K562 (cell line): ENCODE results near the gene DTX1. TPM values are rescaled to one million over a fixed set of nuclear protein-coding genes. Genes with fewer than 3 reads are reported as not detected.

Experiments used
- ATAC-seq: fragments of 200-7000 bp; cut with Tn5 transposase; 3 replicates; pipeline ENCODE4 v1.9.1; 2020; ENCODE audit warnings: moderate library complexity
- BruUV-seq: library from RNA; stranded (reverse); fragments of 400-500 nt; replicated peaks from 2 replicates; lab custom pipeline; 2021; lab: Mats Ljungman, UMichigan
- CTCF ChIA-PET: fragments of 300-600 bp; formaldehyde crosslinking; extraction: SDS; loops from one replicate; lab custom pipeline; 2021; ENCODE audit warnings: low intra/inter-chr PET ratio; lab: Yijun Ruan, JAX
- POLR2A ChIA-PET: fragments of 300-600, 350-650 bp; sonication (Branson Sonifier 250); formaldehyde crosslinking; extraction: SDS; loops from one replicate; lab custom pipeline; 2021; ENCODE audit warnings: antibody characterized with exemption, inconsistent platforms; lab: Yijun Ruan, JAX
- DNase-seq, 4 experiments: peaks; one replicate each; pipeline versions ENCODE4 v3.0.0 to v3.0.0-alpha.2; 2011 to 2018; ENCODE audit warnings: low spot score in 3 of 4, mixed read lengths in 3 of 4; ENCODE audit errors: extremely low read depth in 1 of 4
- FAIRE-seq: peaks from 2 replicates; lab custom pipeline; 2011; peaks lifted over from hg19 to GRCh38; lab: Jason Lieb, UNC
- H2AFZ ChIP-seq: 2 replicates; pipeline ENCODE4 v1.6.0; 2011; ENCODE audit warnings: low read depth, low read length, control low read depth, inconsistent platforms
- H3K27ac ChIP-seq: fragments of 200-600 bp; 3 replicates; pipeline ENCODE4 v1.8.0; 2011; ENCODE audit warnings: low read depth, mild to moderate bottlenecking, control low read depth, inconsistent platforms, low read length, moderate library complexity, mixed read lengths; ENCODE audit errors: extremely low read depth
- H3K27me3 ChIP-seq, 2 experiments: fragments of 300-600 bp in 1 of 2; 2 replicates in 1 of 2; 3 replicates in 1 of 2; pipeline versions ENCODE4 v1.6.0 to v1.8.0; 2011; ENCODE audit warnings: inconsistent platforms in 2 of 2, low read length in 2 of 2, mild to moderate bottlenecking in 1 of 2, mixed read lengths in 1 of 2, moderate library complexity in 1 of 2; ENCODE audit not compliant: control insufficient read depth in 2 of 2, insufficient read depth in 2 of 2
- H3K36me3 ChIP-seq: fragments of 300-600 bp; 3 replicates; pipeline ENCODE4 v1.8.0; 2011; ENCODE audit warnings: mild to moderate bottlenecking, low read length, inconsistent platforms; ENCODE audit not compliant: control insufficient read depth, insufficient read depth
- H3K4me1 ChIP-seq, 2 experiments: fragments of 200-600 bp in 1 of 2; replicated peaks in 1 of 2; 2 replicates in 1 of 2; 3 replicates in 1 of 2; pipeline versions ENCODE4 v1.5.1 to v1.8.0; 2011; ENCODE audit warnings: inconsistent platforms in 2 of 2, low read length in 2 of 2, mild to moderate bottlenecking in 1 of 2, mixed read lengths in 1 of 2, moderate library complexity in 1 of 2; ENCODE audit not compliant: control insufficient read depth in 2 of 2, insufficient read depth in 2 of 2
- H3K4me2 ChIP-seq: 2 replicates; pipeline ENCODE4 v1.6.1; 2011; ENCODE audit warnings: low read length, control low read depth, inconsistent platforms, mixed read lengths; ENCODE audit not compliant: insufficient read depth
- H3K4me3 ChIP-seq: fragments of 200-600 bp; sonication (generic), shearing (Covaris generic); 2 replicates; pipeline ENCODE4 v1.5.1; 2016; ENCODE audit warnings: control low read depth, inconsistent platforms
- H3K79me2 ChIP-seq: fragments of 200-600 bp; 3 replicates; pipeline ENCODE4 v1.8.0; 2011; ENCODE audit warnings: low read length, inconsistent platforms; ENCODE audit not compliant: control insufficient read depth, insufficient read depth
- H3K9ac ChIP-seq, 2 experiments: 2 replicates each; pipeline versions ENCODE4 v1.6.0 to v1.6.1; 2011; ENCODE audit warnings: low read depth in 2 of 2, low read length in 2 of 2, control low read depth in 1 of 2, inconsistent platforms in 1 of 2, mild to moderate bottlenecking in 1 of 2, mixed read lengths in 1 of 2; ENCODE audit not compliant: insufficient read depth in 1 of 2
- H3K9me1 ChIP-seq: one replicate; pipeline ENCODE4 v1.6.0; 2011; ENCODE audit warnings: inconsistent platforms, mild to moderate bottlenecking, low read length, moderate library complexity; ENCODE audit not compliant: control insufficient read depth, insufficient read depth
- H3K9me3 ChIP-seq: replicated peaks from 2 replicates; pipeline ENCODE4 v1.5.1; 2011; ENCODE audit warnings: low read depth, low read length, inconsistent platforms; ENCODE audit not compliant: control insufficient read depth, insufficient read depth
- H4K20me1 ChIP-seq: replicated peaks from 2 replicates; pipeline ENCODE4 v1.6.1; 2011; ENCODE audit warnings: low read length, inconsistent platforms, mixed read lengths; ENCODE audit not compliant: control insufficient read depth, insufficient read depth
- ESRRA ChIP-seq: fragments of 450-650 bp; IDR thresholded peaks from 2 replicates; pipeline ENCODE4 v1.6.1; 2014; ENCODE audit warnings: low read depth, mild to moderate bottlenecking, moderate library complexity, borderline replicate concordance
- ETV1 ChIP-seq: fragments of 450-650 bp; conservative IDR thresholded peaks from 2 replicates; pipeline ENCODE4 v1.6.1; 2016; ENCODE audit warnings: missing genetic modification characterization, control low read depth, low read depth, missing compliant biosample characterization
- HDAC2 ChIP-seq: fragments of 450-650 bp; IDR thresholded peaks from 2 replicates; pipeline ENCODE4 v1.6.1; 2016; ENCODE audit warnings: mild to moderate bottlenecking
- KDM1A ChIP-seq, 2 experiments: fragments of 450-650 bp; IDR thresholded peaks; 2 replicates each; pipeline ENCODE4 v1.6.1; 2016; ENCODE audit warnings: mild to moderate bottlenecking in 2 of 2
- NCOA2 ChIP-seq, 2 experiments: fragments of 450-650 bp; IDR thresholded peaks; 2 replicates each; pipeline ENCODE4 v1.6.1; 2018; ENCODE audit warnings: mild to moderate bottlenecking in 2 of 2, moderate library complexity in 1 of 2; ENCODE audit not compliant: partially characterized antibody in 2 of 2
- NFRKB ChIP-seq: fragments of 450-650 bp; IDR thresholded peaks from 2 replicates; pipeline ENCODE4 v1.6.1; 2016; ENCODE audit warnings: low read depth
- RCOR1 ChIP-seq, 2 experiments: IDR thresholded peaks; 2 replicates each; pipeline ENCODE4 v1.6.1; 2012; ENCODE audit warnings: low read depth in 2 of 2, low read length in 2 of 2, borderline replicate concordance in 1 of 2, improper control_type of control experiment in 1 of 2
- SNRNP70 ChIP-seq: fragments of 200-400 bp; formaldehyde crosslinking; optimal IDR thresholded peaks from 2 replicates; pipeline ENCODE3; 2017; ENCODE audit warnings: low read depth, low read length
- ZNF197 ChIP-seq: fragments of 200-800 bp; sonication (Bioruptor generic); IDR thresholded peaks from 2 replicates; pipeline ENCODE4 v1.6.1; 2016; ENCODE audit warnings: low read depth, missing genetic modification characterization, missing compliant biosample characterization
- ZNF408 ChIP-seq: fragments of 250-450 bp; sonication (Bioruptor Pico); IDR thresholded peaks from 2 replicates; pipeline ENCODE4 v1.4.0; 2020; ENCODE audit warnings: low read depth, mild to moderate bottlenecking, moderate library complexity
- ZNF586 ChIP-seq: fragments of 450-650 bp; formaldehyde crosslinking; conservative IDR thresholded peaks from 2 replicates; pipeline ENCODE4 v1.4.0; 2020; ENCODE audit warnings: mild to moderate bottlenecking, moderate library complexity
- ZSCAN32 ChIP-seq: fragments of 450-650 bp; formaldehyde crosslinking; IDR thresholded peaks from 2 replicates; pipeline ENCODE4 v1.4.0; 2020; ENCODE audit warnings: mild to moderate bottlenecking, moderate library complexity
- WGBS: fragments of 100-300 bp; shearing (Covaris generic); methylation state at CpG from one replicate; pipeline ENCODE4 v1.1.6; 2016; ENCODE audit warnings: low coverage, mixed read lengths; ENCODE audit not compliant: insufficient coverage; ENCODE audit errors: missing lambda C conversion rate; 5-methylcytosine and 5-hydroxymethylcytosine counted together
- in situ Hi-C: fragments of 300-500 bp; cut with MboI; formaldehyde crosslinking; loops from 4 replicates; pipeline ENCODE4 v1.15.0; 2018; ENCODE audit warnings: inconsistent platforms, mixed read lengths
- intact Hi-C: fragments of 100-400 bp; cut with micrococcal nuclease; formaldehyde crosslinking; loops from 2 replicates; pipeline ENCODE4 v1.14.2; 2022
- polyA plus RNA-seq, 8 experiments: library from polyadenylated mRNA; depleted of rRNA in 4 of 8; stranded (reverse) in 5 of 8; unstranded in 3 of 8; fragments of >200 nt; fragmentation: Nextera tagmentation in 2 of 8; fragmentation: Illumina TruSeq in 1 of 8; extraction: Ambion mirVana in 2 of 8; extraction: Trizol in 1 of 8; gene quantifications; 2 replicates each; pipeline versions ENCODE4 v1.2.1 to v1.2.3, GENCODE V29; 2011 to 2014; ENCODE audit warnings: inconsistent platforms in 1 of 8, missing spikeins in 1 of 8
- total RNA-seq, 7 experiments: library from RNA; depleted of rRNA in 6 of 7; stranded (reverse); fragments of >200 nt in 6 of 7; fragmentation: Illumina TruSeq in 2 of 7; extraction: Trizol in 2 of 7; gene quantifications; 2 replicates each; pipeline versions ENCODE4 v1.2.1 to v1.2.3, GENCODE V29; 2011 to 2021; ENCODE audit warnings: low replicate concordance in 1 of 7
- TF ChIP-seq, protein P1 (sequence below): fragments of 250-450 bp; sonication (Bioruptor Pico); IDR thresholded peaks from 2 replicates; pipeline ENCODE4 v1.4.0; 2020; ENCODE audit warnings: mild to moderate bottlenecking, moderate library complexity

The DTX1 gene
- total and polyA plus RNA-seq, 9 of the 15 experiments (the other 6 are each of a cell fraction or from before 2014, with no cell fraction given) = not detected

DNA sequence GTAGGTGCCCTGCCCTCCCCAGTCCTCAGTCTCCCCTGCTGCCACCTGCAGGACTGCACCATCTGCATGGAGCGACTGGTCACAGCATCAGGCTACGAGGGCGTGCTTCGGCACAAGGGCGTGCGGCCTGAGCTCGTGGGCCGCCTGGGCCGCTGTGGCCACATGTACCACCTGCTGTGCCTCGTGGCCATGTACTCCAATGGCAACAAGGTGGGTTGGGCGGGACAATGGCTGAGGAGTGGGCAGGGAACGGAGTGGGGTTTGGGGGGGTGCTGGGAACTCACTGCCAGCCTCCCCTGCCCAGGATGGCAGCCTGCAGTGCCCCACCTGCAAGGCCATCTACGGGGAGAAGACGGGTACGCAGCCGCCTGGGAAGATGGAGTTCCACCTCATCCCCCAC, 38.2 kb downstream of the DTX1 start:
- peaks cover 13% of the 10 kb centered on the region; the same call in 1 of the 2 replicates for H4K20me1 ChIP-seq
- H3K4me2 ChIP-seq = no peak overlapping the region
- H3K9ac ChIP-seq = peak overlapping the region in 1 of 2 experiments; percentile 23; a peak in 1 of 4 replicates
- ChIA-PET CTCF (no interaction called here), POLR2A (no interaction called here)
- in situ Hi-C loops (no loop called here), intact Hi-C loops (loop anchor here (5.0 kb wide), 1 partner anchor 102 kb away; no protein-coding TSS in a partner anchor)
- no peak overlapping the region for H3K27ac ChIP-seq
- peaks cover 0 to 41% of the 10 kb centered on the region in 2 experiments for H3K27me3 ChIP-seq
- H3K36me3 ChIP-seq = no peaks in the 10 kb centered on the region
- no peaks in the 10 kb centered on the region for H3K79me2 ChIP-seq
- H2AFZ ChIP-seq = no peak overlapping the region
- ATAC-seq = no peak
- peaks cover 2 to 31% of the 10 kb centered on the region in 2 experiments; a peak in 3 of 5 replicates for H3K4me1 ChIP-seq
- H3K9me3 ChIP-seq = no peaks in the 10 kb centered on the region
- H3K4me3 ChIP-seq = no peak overlapping the region
- TF ChIP-seq ZNF197 (CRISPR knock-in tag) = no peak
- no peaks in the 10 kb centered on the region for H3K9me1 ChIP-seq
- no peak for DNase-seq
- no TSS peak for BruUV-seq
- no peak for FAIRE-seq
- WGBS = 19% methylated on average over 16 of the region's 16 CpGs

DNA sequence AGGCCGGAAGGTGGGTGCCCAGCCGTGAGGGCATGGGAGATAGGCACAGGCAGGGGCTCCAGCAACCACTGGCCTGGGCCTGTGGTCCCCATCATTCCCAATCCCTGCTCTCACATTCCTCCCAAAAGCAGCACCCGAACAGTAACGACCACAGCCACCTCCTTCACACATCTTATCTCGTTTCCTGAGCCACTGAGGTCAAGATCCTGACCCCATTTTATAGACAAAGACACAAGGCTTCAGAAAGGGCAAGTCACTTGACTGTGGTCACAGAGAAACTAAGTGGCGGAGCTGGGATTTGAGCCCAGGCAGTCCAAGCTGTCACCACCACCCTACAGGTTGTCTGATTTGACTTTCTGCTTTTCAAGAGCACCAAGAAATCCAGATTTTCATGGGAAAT, 38.9 kb downstream of the DTX1 start:
- FAIRE-seq = no peak
- Histone ChIP-seq H3K9me1 (no peaks in the 10 kb centered on the region), H3K79me2 (no peaks in the 10 kb centered on the region), H4K20me1 (peaks cover 10% of the 10 kb centered on the region; the same call in 1 of the 2 replicates), H3K9ac (no peak overlapping the region), H3K4me2 (no peak overlapping the region), H3K4me1 (peaks cover 2 to 33% of the 10 kb centered on the region in 2 experiments; a peak in 3 of 5 replicates), H3K27ac (no peak overlapping the region), H3K27me3 (peaks cover 0 to 39% of the 10 kb centered on the region in 2 experiments; a peak in 4 of 5 replicates), H3K9me3 (no peaks in the 10 kb centered on the region), H2AFZ (no peak overlapping the region), H3K36me3 (no peaks in the 10 kb centered on the region), H3K4me3 (no peak overlapping the region)
- WGBS = 0% methylated on average over 6 of the region's 6 CpGs
- TF ChIP-seq ETV1 = 0 out of 2 replicates have a peak, but pooled peaks have one; percentile 26
- TF ChIP-seq, protein P1, sequence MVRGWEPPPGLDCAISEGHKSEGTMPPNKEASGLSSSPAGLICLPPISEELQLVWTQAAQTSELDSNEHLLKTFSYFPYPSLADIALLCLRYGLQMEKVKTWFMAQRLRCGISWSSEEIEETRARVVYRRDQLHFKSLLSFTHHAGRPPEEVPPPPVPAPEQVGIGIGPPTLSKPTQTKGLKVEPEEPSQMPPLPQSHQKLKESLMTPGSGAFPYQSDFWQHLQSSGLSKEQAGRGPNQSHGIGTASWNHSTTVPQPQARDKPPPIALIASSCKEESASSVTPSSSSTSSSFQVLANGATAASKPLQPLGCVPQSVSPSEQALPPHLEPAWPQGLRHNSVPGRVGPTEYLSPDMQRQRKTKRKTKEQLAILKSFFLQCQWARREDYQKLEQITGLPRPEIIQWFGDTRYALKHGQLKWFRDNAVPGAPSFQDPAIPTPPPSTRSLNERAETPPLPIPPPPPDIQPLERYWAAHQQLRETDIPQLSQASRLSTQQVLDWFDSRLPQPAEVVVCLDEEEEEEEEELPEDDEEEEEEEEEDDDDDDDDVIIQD (CRISPR knock-in tag) = no peak
- TF ChIP-seq NCOA2 (IDR thresholded peaks at IDR 0.05; ENCODE audit: partially characterized antibody in 2 of 2) = no peak
- no peak for TF ChIP-seq ZSCAN32
- peak in 1 of 2 experiments; percentile 84; a peak in 2 of 4 replicates for TF ChIP-seq RCOR1 (IDR thresholded peaks at IDR 0.05; ENCODE audit: borderline replicate concordance in 1 of 2, low read depth in 2 of 2, low read length in 2 of 2)
- no peak for TF ChIP-seq HDAC2
- no peak for TF ChIP-seq ZNF586 (CRISPR knock-in tag)
- no peak for TF ChIP-seq ZNF408 (CRISPR knock-in tag)
- TF ChIP-seq SNRNP70 = no peak
- no peak for TF ChIP-seq NFRKB
- peak; percentile 81 to 88 for TF ChIP-seq KDM1A (IDR thresholded peaks at IDR 0.05)
- TF ChIP-seq ESRRA = peak; percentile 16; the same call in 1 of the 2 replicates
- intact Hi-C loops (loop anchor here (5.0 kb wide), 1 partner anchor 103 kb away; no protein-coding TSS in a partner anchor), in situ Hi-C loops (no loop called here)
- POLR2A ChIA-PET = no interaction called here
- no peak for ATAC-seq
- no TSS peak for BruUV-seq
- CTCF ChIA-PET = no interaction called here
- no peak for DNase-seq
